Stomach smooth muscle (tissue), 2 donors: ENCODE measurements around the gene RNU1-4.
"Not testable (repeated sequence)": the region's sequence is repeated elsewhere in the genome, so short reads cannot be mapped to it uniquely, and the experiment has no call there.

Experiments
- H3K27ac ChIP-seq: one replicate; pipeline ENCODE4 v1.7.0; 2013; ENCODE audit warnings: mild to moderate bottlenecking, low read length, inconsistent platforms
- H3K27me3 ChIP-seq, 2 donors: one replicate each; pipeline ENCODE4 v1.7.0; 2013; ENCODE audit warnings: low read length in 2 of 2; ENCODE audit not compliant: insufficient read depth in 2 of 2, control insufficient read depth in 1 of 2
- H3K36me3 ChIP-seq, 2 donors: one replicate each; pipeline ENCODE4 v1.7.0; 2013; ENCODE audit warnings: low read length in 2 of 2; ENCODE audit not compliant: control insufficient read depth in 2 of 2, insufficient read depth in 2 of 2
- H3K4me1 ChIP-seq: one replicate; pipeline ENCODE4 v1.7.0; 2013; ENCODE audit warnings: low read length; ENCODE audit not compliant: control insufficient read depth, insufficient read depth
- H3K4me3 ChIP-seq, 2 donors: one replicate each; pipeline ENCODE4 v1.7.0; 2013; ENCODE audit warnings: low read length in 2 of 2
- H3K9ac ChIP-seq, 2 donors: one replicate each; pipeline ENCODE4 v1.7.0; 2013; ENCODE audit warnings: low read length in 2 of 2, mild to moderate bottlenecking in 1 of 2
- H3K9me3 ChIP-seq, 2 donors: one replicate each; pipeline ENCODE4 v1.7.0; 2013; ENCODE audit warnings: low read length in 2 of 2; ENCODE audit not compliant: control insufficient read depth in 2 of 2
- donor health status: healthy.
- donor health status: Pancreatic carcinoma.

RNU1-4 gene

DNA sequence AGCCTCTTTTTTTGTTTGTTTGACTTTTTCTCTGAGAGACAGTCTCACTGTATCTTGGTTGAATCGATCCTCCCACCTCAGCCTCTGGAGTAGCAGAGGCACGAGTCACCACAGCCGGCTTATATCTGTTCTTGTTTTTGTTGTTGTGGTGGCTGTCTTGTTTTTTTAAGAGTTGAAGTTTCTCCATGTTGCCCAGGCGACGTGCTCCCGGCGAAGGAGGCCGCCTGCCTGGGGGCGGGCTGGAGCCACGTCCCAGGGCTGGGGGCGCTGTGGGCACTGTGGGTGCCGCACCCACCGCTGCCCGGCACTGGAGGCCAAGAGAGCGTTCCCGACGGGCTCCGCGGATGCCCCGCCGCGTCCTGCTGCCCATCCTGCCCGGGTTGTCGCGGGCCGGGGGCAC, 8.4 kb downstream of the RNU1-4 start:
- not testable (repeated sequence) for H3K27ac ChIP-seq, H3K9me3 ChIP-seq, H3K4me1 ChIP-seq

GRCh38 chr1:16749910-16750888, 9.9 kb downstream of the RNU1-4 start:
- not testable (repeated sequence) for H3K4me1 ChIP-seq, H3K36me3 ChIP-seq, H3K27ac ChIP-seq, H3K9ac ChIP-seq, H3K9me3 ChIP-seq, H3K27me3 ChIP-seq, H3K4me3 ChIP-seq

More for the DNA sequence above, 8.4 kb downstream of the RNU1-4 start:
- H3K36me3 ChIP-seq, H3K9ac ChIP-seq, H3K27me3 ChIP-seq, H3K4me3 ChIP-seq: not testable (repeated sequence)

DNA sequence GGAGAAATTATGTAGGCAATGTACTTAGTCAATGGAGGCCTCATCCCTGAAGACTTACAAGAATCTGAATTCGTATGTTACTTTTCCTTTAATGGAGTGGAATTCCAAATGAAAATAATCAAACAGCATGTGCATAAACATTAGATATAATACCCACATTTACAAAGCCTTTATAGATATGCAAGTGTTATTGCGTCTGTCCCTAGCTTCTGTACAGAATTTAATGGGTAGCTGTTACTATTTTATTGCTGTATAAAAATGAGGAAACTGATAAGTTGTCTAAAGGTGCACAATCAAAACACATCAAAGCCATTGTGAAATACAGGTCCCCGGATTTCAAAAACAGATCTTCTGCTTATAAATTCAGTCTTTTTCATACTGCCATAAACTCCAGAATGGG, 12.5 kb downstream of the RNU1-4 start:
- not testable (repeated sequence) for H3K4me1 ChIP-seq, H3K27ac ChIP-seq, H3K27me3 ChIP-seq, H3K9ac ChIP-seq, H3K4me3 ChIP-seq, H3K36me3 ChIP-seq, H3K9me3 ChIP-seq

- not testable (repeated sequence) for H3K4me3 ChIP-seq, H3K9ac ChIP-seq, H3K27me3 ChIP-seq, H3K36me3 ChIP-seq, H3K9me3 ChIP-seq, H3K27ac ChIP-seq, H3K4me1 ChIP-seq
Measured at GRCh38 chr1:16755385-16755784, 15.1 kb downstream of the RNU1-4 start.

DNA sequence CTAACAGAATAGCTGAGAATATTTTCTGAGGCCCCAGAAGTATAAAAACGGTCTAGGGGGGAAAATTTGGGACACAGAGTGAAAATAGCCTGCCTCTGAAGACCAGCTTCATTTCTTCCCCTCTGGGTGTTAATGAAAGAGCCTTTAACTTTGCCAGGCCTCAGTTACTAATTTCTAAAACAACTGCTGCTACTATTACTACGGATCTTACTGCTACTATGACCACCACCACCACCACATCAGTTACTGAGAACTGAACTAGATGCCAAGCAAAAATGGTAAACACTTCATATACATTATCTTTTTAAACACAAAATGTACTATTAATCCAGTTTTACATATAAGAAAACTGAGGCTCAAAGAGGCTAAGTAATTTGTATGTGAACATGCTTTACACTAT, 15.6 kb downstream of the RNU1-4 start:
- not testable (repeated sequence) for H3K36me3 ChIP-seq, H3K4me1 ChIP-seq, H3K9me3 ChIP-seq, H3K27ac ChIP-seq, H3K4me3 ChIP-seq, H3K27me3 ChIP-seq, H3K9ac ChIP-seq

- H3K27me3 ChIP-seq, H3K4me3 ChIP-seq, H3K36me3 ChIP-seq, H3K9ac ChIP-seq, H3K4me1 ChIP-seq, H3K9me3 ChIP-seq, H3K27ac ChIP-seq: not testable (repeated sequence)
Measured at GRCh38 chr1:16757574-16757973, 17.3 kb downstream of the RNU1-4 start.

DNA sequence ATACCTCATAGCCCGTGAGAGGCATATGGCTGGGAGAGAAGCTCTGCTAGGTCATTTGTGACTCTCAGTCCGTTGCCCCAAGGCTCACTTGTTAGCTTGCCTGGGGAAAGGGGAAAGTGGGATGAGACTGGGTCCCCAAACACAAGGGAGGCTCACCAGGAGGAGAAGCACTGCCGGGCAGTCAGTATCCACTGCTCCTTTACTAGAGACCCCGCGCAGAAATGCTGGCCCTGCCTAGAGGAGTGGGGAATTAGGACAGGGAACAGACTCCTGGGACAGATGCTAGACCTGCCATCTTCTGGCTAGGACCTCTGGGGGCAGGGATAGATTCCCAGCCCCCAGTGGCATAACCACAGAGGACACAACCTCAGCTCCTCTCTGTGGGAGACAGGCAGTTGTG, 17.7 kb downstream of the RNU1-4 start:
- not testable (repeated sequence) for H3K27ac ChIP-seq, H3K9ac ChIP-seq, H3K27me3 ChIP-seq, H3K4me3 ChIP-seq, H3K36me3 ChIP-seq, H3K4me1 ChIP-seq, H3K9me3 ChIP-seq

DNA sequence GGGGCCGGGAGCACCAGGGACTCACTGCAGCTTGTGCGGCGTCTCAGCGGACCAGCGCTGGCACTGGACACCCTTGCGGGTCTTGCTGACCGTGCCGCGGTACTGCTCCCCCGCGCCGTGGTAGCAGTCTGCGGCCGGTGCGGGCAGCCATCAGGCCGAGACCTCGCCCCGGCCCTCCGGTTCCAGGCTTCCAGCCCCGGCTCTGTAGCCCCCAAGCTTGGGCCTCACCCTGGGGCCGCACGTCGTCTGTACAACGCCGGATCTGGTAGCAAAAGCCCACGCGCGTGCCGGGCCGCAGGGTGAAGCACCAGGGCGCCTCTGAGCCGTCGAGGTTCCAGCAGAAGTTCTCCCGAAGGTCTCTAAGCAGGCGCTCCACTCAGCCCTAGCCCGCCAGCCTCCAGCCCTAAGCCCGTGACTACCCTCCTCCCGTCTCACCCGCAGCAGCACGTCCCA, 18.8 kb downstream of the RNU1-4 start:
- H3K36me3 ChIP-seq, H3K9me3 ChIP-seq, H3K27me3 ChIP-seq, H3K4me1 ChIP-seq, H3K27ac ChIP-seq, H3K4me3 ChIP-seq, H3K9ac ChIP-seq: not testable (repeated sequence)

- not testable (repeated sequence) for H3K9me3 ChIP-seq, H3K9ac ChIP-seq, H3K4me3 ChIP-seq, H3K36me3 ChIP-seq, H3K4me1 ChIP-seq, H3K27me3 ChIP-seq, H3K27ac ChIP-seq
Measured at GRCh38 chr1:16759650-16760455, 19.5 kb downstream of the RNU1-4 start.

- H3K4me1 ChIP-seq, H3K27me3 ChIP-seq, H3K27ac ChIP-seq, H3K4me3 ChIP-seq, H3K9me3 ChIP-seq, H3K9ac ChIP-seq, H3K36me3 ChIP-seq: not testable (repeated sequence)
Measured at GRCh38 chr1:16760456-16760765, 20.1 kb downstream of the RNU1-4 start.

GRCh38 chr1:16760801-16761200, 20.5 kb downstream of the RNU1-4 start:
- H3K9ac ChIP-seq, H3K4me3 ChIP-seq, H3K27ac ChIP-seq, H3K4me1 ChIP-seq, H3K36me3 ChIP-seq, H3K27me3 ChIP-seq, H3K9me3 ChIP-seq: not testable (repeated sequence)
